AG04449 (cell line): ENCODE results near the gene SAMM50.

Experiments used
- CTCF ChIA-PET: fragments of 350-600 bp; formaldehyde crosslinking; extraction: SDS; loops from one replicate; lab custom pipeline; 2021; ENCODE audit warnings: antibody characterized with exemption; lab: Yijun Ruan, JAX
- POLR2A ChIA-PET: fragments of 400-600, 350-600 bp; formaldehyde crosslinking; extraction: SDS; loops from one replicate; lab custom pipeline; 2020; ENCODE audit warnings: antibody characterized with exemption, inconsistent platforms; lab: Yijun Ruan, JAX
- DNase-seq: peaks from one replicate; pipeline ENCODE4 v3.0.0-alpha.2; 2010; ENCODE audit warnings: low read depth, low spot score
- H3K4me3 ChIP-seq: 2 replicates; pipeline ENCODE4 v1.5.1; 2011; ENCODE audit warnings: low read depth, mild to moderate bottlenecking, control low read depth, low read length
- CTCF ChIP-seq: IDR thresholded peaks from one replicate; pipeline ENCODE4 v1.5.1; 2011; ENCODE audit warnings: mild to moderate bottlenecking, moderate library complexity, low read length, control low read depth, inconsistent platforms; ENCODE audit not compliant: insufficient read depth; ENCODE audit errors: missing control alignments

Gene SAMM50

GRCh38 chr22:43957871-43958270, 2.6 kb downstream of the SAMM50 start:
- CTCF ChIA-PET, result interaction anchor here (1.0 to 1.8 kb wide), 2 partner anchors 12 to 666 kb away, joined by 3 to 14 read pairs; no protein-coding TSS in a partner anchor
- H3K4me3 ChIP-seq, result no peak overlapping the region
- no peak for DNase-seq

GRCh38 chr22:43964314-43964857, 9.1 kb downstream of the SAMM50 start:
- CTCF ChIA-PET, result interaction anchor here (1.2 to 1.4 kb wide), 2 partner anchors 21 to 29 kb away, joined by 3 read pairs; no protein-coding TSS in a partner anchor
- no peak for DNase-seq
- H3K4me3 ChIP-seq, result no peak overlapping the region
- POLR2A ChIA-PET, result no interaction called here
- no peak for TF ChIP-seq CTCF

More at GRCh38 chr22:43957871-43958270, 2.6 kb downstream of the SAMM50 start:
- TF ChIP-seq CTCF, result no peak
- POLR2A ChIA-PET, result no interaction called here

GRCh38 chr22:43967069-43967468, 11.8 kb downstream of the SAMM50 start:
- no peak for TF ChIP-seq CTCF
- DNase-seq, result no peak
- CTCF ChIA-PET, result interaction anchor here (0.7 to 1.3 kb wide), 5 partner anchors 14 to 657 kb away, joined by 3 to 4 read pairs (median 3); no protein-coding TSS in a partner anchor
- POLR2A ChIA-PET, result no interaction called here
- no peak overlapping the region for H3K4me3 ChIP-seq

GRCh38 chr22:43968614-43969013, 13.4 kb downstream of the SAMM50 start:
- H3K4me3 ChIP-seq, result no peak overlapping the region
- CTCF ChIA-PET, result interaction anchor here (1.6 to 1.8 kb wide), 2 partner anchors 24 to 657 kb away, joined by 4 to 5 read pairs; no protein-coding TSS in a partner anchor
- POLR2A ChIA-PET, result no interaction called here
- no peak for DNase-seq
- TF ChIP-seq CTCF, result no peak

- no peak for TF ChIP-seq CTCF
- no peak for DNase-seq
- CTCF ChIA-PET, result interaction anchor here (1.6 to 1.8 kb wide), 2 partner anchors 24 to 656 kb away, joined by 4 to 5 read pairs; no protein-coding TSS in a partner anchor
- H3K4me3 ChIP-seq, result no peak overlapping the region
- POLR2A ChIA-PET, result no interaction called here
These were observed 14.0 kb downstream of the SAMM50 start for GRCh38 chr22:43969021-43969878.
